Measurements from ENCODE around the gene DDI2.
"Not testable (repeated sequence)": the region's sequence is repeated elsewhere in the genome, so short reads cannot be mapped to it uniquely, and the experiment has no call there.

The DDI2 gene

DNA sequence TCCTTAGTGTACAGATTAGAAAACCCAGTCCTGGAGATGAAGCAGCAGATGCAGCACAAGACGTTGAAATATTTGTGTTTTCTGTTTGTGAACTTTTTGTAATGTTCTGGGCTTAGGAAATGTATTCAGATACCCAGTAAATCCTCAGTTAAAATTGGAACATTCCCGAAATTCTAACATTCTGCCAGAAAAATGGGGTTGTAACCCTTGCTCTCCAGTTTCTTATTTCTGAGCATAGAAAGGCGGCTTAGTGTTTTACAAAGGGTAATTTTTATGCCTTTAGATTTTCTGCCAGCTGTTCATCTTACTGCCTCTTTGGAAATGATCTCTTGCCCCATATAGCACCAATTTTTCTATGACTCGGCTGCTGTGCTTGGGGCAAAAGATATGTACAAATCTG lies 20.6 kb downstream of the DDI2 start:
- DNase-seq: no peak

DNA sequence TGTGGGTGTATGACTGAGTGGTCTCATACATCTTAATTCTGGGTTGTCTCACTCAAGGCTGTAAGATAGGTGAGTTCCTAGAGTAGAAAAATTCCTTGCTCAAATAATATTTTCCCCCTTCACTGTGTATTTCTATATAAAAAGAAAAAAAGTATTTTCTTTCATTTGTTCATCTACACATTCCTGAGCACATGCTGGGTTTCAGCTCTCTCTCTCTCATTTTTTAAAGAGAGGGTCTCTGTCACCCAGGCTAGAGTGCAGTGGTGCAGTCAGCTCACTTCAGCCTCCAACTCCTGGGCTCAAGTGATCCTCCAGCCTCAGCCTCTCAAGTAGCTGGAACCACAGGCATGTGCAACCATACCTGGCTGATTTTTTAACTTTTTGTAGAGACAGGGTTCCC lies 22.0 kb downstream of the DDI2 start:
- no peak for DNase-seq

DNA sequence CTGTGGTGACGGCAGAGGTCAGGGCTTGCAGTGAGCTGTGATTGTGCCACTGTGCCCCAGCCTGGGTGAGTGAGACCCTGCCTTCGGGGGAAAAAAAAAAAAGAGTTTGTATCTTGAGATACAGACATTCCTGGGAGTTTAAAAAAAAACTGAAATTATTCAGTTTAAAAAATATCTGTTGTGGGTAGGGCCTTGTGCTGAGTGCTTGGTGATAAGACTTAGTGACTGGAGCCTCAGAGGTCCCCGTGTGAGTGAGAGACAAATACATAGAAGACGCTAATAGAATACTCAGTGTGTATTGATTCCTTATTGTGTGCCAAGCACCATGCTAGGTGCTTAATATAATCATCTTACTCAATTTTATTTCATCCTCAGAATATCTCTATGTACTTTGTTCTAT lies 22.7 kb downstream of the DDI2 start:
- DNase-seq: no peak

DNA sequence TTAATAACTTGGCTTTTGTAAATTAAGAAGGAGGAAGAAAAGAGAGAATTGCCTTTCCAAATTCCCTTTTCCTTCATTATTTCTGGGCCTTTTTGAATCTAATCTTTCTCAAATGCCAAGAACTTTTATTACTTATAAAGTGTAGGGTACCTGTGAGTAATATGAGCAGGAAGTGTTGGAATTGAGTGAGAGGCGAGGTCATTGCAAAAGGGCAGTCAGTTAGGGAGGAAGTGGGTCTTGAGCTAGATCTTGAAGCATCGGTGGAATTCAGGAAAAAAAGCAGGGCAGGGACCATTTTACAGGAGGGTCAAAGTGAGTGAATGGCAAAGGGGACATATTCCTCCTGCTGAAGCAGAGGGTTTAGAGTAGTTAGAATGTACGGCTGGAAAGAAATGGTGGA lies 23.4 kb downstream of the DDI2 start:
- DNase-seq: no peak

DNA sequence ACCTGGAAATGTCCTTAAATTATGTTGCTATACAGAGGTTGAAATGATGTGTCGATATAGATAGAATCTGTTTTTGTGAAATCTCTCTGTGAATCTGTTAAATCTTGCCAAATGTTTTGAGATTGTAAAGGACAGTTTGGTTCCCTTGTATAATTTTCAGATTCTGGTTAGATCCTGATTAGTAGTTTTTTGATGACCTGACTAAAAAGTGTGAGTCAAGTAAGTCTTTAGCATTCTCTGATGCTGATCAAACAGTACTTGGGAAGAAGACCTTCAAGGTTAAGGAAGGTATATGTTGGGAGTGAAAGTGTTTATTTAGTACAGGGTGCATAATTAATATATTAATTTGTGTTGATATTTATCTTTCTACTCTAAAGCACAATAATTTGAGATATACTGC lies 32.7 kb downstream of the DDI2 start:
- no peak for DNase-seq

DNA sequence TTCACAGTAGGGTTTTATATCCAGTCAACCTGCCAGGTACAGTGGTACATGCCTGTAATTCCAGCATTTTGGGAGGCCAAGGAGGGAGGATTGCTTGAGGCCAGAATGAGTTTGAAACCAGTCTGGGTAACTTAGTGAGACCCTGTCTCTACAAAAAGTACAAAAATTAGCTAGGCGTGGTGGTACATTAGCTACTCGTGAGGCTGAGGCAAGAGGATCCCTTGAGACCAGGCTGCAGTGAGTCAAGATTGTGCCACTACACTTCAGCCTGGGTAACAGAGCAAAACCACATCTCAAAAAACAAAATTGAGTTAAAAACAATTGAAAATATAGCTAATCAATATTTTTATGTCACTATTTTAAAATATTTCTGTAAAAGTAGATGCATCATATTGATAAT lies 33.2 kb downstream of the DDI2 start:
- no peak for DNase-seq

DNA sequence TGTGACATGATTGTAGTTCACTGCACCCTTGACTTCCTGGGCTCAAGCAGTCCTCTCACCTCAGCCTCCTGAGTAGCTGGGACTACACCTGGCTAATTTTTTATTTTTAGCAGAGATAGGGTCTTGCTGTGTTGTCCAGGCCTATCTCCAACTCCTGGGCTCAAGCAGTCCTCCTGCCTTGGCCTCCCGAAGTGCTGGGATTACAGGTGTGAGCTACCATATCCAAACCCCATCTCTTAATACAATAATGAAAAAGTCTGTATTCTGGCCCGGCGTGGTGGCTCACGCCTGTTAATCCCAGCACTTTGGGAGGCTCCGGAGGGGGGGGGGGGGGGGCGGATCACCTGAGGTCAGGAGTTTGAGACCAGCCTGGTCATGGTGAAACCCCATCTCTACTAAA lies 34.9 kb downstream of the DDI2 start:
- DNase-seq: not testable (repeated sequence)

DNA sequence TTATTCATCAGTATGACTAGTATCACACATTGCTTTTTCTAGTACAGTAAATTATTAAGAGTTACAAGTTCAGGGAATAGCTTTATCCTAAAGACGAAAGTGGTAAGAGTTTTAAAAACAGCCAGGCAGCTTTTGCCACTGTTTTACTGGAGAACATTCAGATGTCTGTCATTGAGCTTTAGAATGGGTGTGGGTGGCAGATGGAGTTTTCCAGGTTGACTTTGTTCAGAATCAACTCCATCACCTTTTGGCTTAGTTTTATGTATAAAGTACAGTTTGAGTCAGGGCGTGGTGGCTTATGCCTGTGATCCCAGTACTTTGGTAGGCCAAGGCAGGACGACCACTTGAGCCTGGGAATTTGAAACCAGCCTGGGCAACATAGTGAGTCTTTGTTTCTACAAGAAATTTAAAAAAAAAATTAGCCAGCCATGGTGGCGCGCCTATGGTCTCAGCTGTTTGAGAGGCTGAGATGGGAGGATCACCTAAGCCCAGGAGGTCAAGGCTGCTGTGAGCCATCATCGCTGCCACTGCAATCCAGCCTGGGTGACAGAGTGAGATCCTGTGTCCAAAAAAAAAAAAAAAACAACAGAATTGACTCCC lies 36.9 kb downstream of the DDI2 start:
- no peak for DNase-seq

DNA sequence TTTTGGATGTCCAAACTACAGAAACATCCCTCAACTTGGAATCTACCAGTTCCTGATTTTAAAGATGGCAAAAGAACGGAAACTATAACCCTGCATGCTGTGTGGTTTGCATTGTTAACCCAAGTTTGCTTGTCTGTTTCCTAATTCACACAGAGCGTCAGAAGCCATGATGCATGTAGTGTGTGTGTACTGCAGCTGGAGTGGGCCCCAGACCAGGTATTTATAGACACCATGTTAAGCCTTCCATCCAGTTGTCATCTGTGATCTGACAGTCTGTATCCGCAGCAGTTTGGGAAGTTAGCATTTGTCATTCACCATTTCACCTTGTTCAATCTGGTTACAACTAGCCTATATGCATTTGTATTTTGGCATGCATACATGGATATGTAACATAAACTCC lies 39.2 kb downstream of the DDI2 start:
- no peak for DNase-seq

DNA sequence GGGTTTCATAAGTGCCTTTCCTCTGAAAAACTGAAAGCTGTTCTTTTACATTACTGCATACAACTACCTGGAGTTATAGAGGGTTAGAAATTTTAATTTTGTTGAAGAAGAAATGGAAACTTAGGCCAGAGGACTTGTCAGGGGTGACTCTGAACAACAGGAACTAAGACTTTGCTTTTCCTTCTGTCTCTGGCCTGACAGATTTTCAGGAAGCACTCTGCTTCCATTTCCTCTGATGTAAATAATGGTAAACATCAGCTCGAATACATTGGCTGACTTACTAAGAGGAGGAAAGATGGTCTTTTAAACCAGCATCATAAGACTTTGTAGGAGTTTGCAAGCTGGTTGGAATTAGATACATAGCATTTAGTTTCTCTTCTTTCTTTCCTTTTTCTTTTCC lies 39.8 kb downstream of the DDI2 start:
- no peak for DNase-seq

DNA sequence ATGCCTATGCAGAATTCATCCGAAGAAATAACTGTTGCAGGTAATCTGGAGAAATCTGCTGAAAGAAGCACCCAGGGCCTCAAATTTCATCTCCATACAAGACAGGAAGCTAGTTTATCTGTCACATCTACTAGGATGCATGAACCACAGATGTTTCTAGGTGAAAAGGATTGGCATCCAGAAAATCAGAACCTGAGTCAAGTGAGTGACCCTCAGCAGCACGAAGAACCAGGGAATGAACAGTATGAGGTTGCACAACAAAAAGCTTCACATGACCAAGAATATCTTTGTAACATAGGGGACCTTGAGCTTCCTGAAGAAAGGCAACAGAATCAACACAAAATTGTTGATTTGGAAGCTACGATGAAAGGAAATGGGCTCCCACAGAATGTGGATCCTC lies 42.9 kb downstream of the DDI2 start:
- no peak for DNase-seq

DNA sequence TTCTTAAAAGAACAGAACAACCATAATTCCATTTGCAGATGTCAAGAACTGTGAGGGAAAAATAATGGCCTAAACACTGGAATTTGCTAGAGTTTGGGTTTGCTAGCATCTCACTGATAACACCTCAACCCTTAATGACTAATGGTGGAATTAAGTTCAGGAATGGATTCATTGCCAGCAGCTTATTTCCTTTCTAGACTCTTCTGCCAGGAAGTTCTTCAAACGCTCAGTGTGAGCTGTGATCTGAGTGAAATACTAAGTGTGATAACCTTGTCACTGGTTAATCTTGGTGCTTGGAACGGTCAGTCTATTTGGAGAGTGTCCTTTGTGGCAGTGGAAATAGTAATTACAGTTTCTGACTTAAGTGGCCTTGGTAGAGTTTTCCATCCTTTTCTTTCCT lies 45.2 kb downstream of the DDI2 start:
- no peak for DNase-seq

DNA sequence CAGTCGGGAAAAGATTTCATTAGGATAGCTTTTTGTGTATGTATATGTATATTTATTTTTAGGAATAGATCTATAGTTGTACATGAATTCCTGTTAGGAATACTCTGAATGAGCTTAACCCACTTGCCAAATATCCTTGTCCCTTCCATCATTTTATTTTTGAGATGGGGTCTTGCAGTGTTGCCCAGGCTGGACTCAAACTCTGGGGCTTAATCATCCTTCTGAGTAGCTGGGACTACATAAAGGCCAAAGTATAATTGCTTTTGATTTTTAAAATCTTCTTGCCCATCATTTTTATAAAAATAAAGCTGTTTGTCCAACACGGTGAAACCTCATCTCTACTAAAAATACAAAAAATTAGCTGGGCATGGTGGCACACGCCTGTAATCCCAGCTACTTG lies 46.7 kb downstream of the DDI2 start:
- DNase-seq: no peak

DNA sequence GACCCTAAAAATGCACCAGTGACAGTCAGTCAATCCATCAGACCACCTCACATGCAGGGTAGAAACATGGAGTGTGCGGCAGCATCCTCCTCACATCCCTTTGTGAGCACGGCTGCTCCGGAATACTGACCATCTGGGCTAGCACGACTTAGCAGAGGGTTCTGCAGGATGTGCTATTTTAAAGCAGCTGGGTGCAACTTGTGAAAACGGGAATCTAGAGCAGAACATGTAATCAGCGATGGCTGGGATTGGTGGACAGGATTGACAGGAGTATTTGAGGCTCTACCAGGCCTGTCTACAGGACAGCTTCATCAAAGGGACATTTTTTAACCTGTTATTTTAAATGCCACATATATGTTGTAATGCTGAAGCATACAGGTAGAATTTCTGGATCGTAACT lies 50.1 kb downstream of the DDI2 start:
- DNase-seq: no peak

DNA sequence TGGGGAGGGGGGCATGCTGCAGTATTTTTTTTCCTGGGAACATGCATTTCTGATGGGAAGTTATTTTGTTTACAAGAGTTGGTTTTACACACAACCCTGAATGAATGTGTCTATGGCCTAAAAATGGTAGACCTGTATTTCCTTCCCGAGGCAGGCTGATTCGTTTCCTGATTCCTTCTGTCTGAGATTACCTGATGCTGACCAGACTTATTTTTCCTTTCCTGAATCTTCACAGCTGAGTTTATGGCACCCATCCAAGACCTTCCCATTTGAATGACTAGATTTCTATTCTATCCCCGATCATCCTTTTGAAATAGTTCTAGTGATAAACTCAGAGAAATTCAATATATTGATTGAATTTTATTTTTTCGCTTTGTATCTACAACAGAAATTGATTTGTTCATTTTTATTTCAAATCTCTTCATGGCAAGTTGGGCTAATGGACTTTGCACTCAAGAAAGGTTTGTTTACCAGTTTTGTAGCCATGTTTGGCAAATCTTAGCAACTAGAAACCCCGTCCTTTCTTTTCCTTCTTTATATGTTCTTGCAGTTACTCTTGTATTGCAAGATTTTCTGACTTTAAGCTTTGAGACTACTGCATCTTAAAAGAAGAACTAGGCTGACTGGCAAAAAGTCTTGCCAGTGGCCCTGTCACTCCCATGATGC lies 51.0 kb downstream of the DDI2 start:
- no peak for DNase-seq

DNA sequence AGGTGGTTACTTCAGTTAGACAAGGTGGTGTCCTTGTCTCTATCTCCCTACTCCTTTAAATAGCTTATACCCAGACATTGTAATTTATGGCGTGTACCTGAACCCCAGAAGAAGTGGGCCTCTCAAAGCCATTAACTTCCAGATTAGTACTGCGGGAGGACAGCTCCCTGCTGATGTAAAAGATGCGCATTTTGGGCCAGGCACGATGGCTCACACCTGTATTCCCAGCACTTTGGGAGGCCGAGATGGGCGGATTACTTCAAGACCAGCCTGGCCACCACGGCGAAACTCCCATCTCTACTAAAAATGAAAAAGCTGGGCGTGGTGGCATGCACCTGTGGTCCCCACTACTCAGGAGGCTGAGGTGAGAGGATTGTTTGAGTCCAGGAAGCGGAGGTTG lies 51.8 kb downstream of the DDI2 start:
- no peak for DNase-seq

DNA sequence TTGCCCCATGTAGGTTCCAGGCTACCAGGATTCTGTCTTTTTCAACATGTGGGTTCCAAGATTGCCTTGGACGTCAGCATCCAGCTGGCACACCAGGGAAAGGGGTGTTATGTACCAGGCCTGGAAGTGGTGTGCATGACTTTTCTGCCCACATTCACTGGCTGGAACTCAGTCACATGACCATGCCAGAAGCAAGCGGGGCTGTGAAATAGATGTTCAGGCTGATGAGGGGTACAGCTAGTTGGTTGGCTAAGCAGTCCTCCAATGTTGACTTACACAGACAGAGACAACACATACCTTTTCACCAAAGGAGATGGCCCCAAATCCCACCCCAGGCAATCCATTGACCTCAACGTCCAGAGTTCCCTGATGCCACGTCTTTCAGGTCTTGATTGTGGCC lies 52.6 kb downstream of the DDI2 start:
- no peak for DNase-seq

DNA sequence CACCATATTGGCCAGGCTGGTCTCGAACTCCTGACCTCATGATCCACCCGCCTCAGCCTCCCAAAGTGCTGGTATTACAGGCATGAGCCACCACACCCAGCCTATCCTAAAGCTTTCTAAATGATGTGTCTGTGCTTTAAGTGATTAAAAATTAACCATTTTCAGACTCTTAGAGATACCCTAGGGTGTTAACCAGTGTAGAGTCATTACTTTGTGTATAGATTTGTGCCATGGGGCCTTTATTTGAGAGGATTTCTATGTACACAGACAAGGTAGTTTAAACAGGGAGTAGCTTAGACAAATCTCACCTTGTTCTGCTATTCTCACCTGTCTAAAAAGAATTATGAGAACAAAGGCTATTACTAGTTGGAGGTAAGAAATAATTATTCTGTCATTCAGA lies 54.2 kb downstream of the DDI2 start:
- no peak for DNase-seq

DNA sequence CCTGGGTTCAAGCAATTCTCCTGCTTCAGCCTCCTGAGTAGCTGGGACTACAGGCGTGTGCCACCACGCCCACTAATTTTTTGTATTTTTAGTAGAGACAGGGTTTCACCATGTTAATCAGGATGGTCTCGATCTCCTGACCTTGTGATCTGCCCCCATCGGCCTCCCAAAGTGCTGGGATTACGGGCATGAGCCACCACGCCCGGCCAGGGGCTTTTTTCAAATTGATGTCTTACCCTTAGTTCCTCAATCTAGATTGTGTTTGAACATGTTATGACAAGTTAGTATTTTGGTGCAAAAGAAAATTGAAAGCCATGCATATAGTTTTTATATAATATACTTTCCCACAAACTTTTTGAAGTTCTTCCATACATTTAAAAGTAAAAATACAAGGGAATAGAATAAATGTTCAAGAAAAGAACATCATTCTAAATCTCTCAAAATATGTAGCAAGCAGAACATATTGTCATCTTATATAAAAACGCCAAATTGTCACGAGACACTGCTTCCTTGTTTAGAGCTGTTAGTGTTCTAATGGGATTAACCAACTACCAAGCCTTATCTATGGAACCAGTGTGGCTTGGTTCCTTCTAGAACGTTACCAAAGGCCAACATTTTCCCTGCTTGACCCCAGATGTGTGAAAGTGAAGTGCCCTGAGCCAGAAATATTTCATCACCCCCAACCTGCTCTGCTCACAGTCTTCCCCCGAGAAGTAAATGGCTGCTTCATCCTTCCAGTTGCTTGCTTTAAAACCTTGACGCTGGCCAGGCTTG lies 57.3 kb downstream of the DDI2 start:
- no peak for DNase-seq

DNA sequence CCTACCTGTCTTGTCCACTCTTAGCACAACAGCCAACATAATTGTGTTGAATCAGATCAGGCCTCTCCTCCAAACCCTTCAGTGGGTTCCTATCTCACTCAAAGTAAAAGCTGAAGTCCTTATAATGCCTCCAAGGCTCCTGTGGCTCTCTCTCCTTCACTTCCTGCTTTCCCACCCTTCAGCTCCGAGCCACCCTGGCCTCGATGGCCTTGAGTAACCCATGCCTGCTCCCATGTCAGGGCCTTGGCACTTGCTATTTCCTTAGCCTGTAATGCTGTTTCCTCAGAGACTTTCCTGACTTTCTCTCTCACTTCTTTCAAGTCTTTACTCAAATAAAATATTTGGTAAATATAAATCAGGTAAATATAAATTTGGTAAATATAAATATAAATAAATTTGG lies 58.8 kb downstream of the DDI2 start:
- DNase-seq: no peak

DNA sequence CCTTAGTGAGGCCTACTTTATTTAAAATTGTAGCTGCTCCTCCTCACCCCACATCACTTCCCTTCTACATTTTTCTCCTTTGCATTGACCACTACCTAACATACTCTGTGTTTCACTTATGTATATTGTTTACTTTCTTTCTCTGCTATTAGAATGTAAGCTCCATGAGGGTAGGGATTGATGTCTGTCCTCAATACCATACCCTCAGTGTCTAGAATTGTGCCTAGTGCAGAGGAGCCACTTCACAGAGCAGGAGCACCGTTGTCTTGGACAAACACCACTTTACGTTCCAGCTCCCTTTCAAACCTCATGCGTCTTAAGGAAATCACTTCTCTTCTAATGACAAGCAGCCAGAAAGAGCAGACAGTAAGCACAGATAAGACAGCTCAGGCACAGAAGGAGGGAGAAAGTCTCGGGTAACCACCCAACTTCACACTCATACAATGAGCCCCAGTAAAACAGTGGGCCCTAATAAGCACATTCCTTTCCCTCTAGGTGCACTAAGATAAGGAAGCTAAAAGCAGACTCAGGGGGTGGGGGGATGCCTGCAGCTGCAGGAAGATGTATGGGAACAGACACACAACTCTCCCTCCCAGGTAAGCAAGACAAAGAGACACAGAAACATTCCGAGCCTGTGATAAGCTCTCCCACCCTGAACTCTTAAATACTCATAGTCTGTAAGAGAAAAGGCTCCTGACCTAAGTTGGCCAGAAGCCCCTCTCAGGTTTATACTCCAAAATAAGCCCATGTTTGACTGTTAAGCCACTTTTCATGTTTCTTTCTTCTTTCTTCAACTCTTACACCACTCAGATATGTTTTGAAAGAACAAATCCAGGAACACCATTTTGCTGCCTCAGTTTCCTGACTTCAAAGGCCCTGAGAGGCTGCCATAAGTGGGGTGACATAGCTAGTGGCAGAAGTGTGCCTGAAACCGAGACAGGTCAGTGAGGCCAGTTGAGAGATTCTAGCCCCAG lies 59.7 kb downstream of the DDI2 start:
- DNase-seq: no peak

DNA sequence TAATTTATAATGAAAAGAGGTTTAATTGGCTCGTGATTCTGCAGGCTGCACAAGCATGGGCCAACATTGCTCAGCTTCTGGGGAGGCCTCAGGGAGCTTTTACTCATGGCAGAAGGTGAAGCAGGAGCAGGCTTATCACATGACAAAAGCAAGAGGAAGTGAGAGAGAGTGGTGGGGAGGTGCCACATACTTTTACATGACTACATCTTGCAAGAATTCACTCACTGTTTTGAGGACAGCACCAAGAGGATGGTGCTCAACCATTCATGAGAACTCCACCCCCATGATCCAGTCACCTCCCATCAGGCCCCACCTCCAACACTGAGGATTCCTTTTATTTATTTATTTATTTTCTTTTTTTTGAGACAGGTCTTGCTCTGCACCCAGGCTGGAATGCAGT lies 61.3 kb downstream of the DDI2 start:
- DNase-seq: no peak

DNA sequence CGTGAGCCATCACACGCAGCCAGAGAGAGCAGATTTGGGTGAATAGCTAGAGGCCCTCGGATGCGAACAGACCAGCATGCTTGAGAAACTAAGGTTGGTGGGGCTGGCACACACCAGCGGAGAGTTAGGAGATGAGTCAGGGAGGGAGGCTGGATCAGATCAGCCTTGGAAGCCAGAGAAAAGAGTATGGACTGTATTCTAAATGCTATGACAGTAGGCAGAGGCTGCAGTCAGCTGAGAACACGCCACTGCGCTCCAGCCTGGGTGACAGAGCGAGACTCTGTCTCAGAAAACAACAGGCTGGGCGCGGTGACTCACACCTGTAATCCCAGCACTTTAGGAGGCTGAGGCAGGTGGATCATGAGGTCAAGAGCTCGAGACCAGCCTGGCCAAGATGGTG lies 62.9 kb downstream of the DDI2 start:
- DNase-seq: no peak
